Fibroblast of the conjunctiva (primary cell): ENCODE data around the gene AK8.
A peak's percentile ranks its signal among the peaks of the same experiment; 100 is the strongest.

Source experiments
- DNase-seq: peaks from one replicate; pipeline ENCODE4 v3.0.0-alpha.2; 2010; ENCODE audit warnings: low read depth

Gene AK8

DNA sequence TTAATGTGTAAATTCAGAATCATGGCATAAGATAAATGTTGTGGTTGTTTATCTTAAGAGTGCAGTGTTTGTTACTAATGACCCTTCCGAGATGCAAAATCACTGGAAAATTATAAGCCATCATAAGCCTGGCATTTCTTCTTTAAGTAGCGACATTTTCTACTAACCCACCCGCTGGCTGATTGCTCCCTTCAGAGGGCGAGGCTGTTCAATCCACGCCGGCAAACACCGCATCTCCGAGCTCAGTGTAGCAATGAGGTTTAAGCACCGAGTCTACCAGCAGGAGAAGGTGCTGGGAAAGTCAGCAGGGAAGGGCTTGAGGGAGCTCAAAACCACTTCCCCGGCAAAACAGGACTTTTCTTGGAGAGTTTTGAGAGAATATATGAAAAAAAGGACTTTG lies 52.7 kb downstream of the AK8 start:
- DNase-seq: no peak

DNA sequence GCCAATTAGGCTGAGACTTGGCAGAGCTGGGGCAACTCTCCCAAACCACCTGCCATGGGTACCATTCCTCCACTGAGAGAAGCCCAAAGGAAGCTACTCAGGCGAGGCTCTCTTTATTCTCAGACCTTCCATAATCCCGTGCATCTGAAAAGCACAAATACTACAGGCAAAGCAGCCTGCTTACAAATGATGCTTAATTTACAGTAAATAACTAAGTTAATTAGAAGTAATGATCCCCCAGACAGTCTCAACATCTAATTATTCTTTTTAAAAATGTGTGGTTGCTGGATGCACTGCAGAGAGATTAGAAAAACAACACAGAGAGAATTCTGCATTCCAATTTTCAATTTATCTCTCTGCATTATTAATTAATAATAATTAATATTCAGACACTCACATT lies 53.1 kb downstream of the AK8 start:
- no peak for DNase-seq

DNA sequence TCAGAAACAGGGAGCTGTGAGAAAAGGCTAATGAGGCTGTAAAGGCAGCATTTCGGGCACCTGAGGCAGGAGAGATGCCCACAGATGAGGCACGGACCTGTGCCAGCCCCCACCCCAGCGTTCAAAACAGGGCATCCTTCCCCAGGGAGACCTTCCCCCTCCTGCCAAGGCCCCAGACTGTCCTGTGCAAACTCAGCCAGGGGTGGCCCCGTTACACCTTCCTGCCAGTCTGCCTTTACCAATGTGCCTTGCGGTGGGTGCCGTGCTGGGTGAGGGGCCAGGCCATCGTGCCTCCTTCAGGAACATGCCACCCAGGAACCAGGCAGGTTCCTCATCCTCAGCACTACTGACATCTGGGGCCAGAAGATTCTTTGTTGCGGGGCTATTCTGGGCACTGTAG lies 53.9 kb downstream of the AK8 start:
- DNase-seq: no peak

DNA sequence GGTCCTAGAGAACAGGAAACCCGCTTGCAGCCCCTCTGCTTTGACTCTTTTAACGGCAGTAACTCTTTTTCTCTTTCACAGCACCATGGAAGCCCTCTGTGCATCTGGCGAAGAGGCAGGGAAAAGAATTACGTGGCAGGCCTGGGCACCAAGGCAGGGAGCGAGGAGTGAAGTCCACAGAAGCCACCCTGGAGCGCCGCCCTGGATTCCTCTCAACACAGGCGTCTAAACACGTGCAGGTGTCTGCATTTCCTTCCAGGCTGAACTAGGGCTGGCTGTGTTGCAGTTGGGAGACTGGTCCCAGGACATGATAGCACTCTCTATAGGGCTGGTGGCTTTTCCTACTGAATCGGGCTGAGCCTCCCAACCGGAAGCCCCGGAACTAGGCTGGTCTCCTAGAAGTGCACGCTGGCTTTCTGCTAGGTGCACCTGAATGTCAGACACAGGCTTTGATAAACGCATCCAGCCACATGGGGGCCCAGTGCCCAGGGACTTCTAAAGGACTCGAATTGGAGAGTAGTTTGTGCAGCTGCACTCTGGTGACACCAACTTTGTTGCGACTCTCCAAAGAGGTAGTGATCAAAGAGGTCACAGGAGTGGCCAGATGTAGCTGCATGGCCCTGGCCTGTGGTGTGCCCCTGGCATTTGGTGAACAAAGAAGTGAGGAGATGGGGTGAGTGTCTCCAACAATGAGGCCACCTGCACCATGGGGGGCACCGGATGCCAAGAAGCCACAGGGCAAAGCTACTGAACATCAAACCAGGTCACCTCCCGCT lies 54.5 kb downstream of the AK8 start:
- DNase-seq: no peak

DNA sequence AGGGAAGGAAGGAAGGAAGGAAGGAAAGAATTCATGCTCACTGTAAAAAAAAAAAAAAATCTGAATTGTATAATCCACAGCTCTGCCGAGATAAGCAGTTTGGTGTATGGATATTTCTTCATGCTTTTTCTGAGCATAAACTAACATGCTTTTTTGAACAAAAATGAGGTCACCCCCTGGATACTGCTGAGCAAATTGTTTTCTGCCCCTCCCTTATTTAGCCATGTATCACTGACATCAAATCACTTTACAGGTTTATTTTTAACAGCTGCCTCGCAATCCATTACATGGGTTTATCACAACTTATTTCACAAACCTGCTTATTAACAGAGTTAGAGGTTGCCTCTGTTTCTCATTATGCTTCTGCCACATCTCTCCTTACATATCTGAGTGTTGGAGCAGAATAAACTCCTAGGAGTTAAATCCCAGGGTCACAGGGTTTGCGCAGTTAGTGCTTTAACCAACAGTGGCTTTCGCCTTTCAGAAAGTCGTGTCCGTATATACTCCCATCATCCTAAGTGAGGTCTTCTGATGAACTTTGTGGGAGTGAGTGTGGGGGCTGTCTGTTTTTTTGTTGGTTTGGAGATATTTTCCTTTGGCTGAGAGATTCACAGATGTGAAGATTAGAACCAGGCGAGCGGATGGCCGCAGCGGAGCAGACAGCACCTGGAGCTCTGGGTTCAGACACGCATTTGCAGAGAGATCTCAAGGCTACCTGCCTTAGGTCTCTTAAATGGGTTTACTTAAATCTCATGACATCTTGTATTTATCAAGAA lies 57.7 kb downstream of the AK8 start:
- DNase-seq: no peak

DNA sequence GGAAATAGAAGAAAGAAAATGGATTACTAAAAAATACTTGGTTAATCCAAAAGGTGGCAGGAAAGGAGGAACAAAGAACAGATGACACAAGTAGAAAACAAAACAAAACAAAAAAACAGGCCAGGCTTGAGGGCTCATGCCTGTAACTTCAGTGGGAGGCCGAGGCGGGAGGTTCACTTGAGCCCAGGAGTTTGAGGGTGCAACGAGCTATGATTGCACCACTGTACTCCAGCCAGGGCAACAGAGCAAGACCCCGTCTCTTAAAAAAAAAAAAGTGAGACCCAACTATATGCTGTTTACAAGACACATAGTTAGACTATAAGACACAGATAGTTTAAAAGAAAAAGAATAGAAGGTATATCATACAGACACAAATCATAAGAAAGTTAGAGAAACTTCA lies 59.5 kb downstream of the AK8 start:
- DNase-seq: no peak

DNA sequence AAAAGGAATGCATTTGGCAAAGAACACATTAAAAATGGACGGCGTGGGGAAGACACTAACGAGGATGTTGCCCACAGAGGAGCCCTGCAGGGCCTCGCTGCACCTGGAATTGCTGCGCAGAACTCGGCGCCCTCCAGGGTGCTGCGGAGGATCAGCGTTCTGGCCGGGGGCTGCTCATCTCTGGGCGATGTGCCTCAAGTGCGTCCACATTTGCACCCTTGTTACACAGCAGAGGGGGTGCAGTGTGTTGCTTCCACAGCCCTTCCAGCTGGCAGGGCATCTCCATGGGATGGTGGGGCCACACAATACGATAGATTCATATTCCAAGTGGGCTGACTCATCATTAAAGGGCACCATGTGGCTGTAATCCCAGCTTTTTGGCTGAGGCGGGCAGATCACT lies 63.1 kb downstream of the AK8 start:
- no peak for DNase-seq

DNA sequence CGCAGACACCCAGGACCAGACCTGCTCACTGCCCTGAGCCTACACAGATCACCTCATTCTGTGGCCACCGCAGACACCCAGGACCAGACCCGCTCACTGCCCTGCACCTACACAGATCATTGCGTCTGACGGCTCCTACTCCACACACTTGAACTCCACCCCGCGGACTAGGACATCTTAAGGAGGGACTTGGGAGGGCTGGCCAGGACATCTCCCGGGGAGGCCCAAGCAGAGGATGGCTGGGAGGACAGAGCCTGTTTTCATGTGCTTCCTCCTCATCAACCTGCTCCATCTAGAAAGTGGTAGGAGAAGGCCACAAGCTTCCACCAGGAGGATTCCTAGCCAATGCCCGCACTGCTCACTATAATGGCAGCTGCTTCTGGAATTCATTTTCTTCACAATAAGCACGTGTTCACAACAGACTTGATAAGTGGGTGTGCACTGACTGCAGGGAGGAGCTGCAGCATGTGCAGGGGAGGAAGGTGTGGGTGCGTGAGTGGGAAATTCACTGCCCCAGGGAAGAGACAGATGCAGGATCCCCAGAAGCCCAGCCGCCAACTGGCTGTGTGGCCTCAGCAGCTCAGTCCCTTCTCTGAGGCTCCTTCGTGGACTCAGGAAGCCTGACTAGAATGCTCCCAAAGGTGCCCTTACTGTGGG lies 64.8 kb downstream of the AK8 start:
- no peak for DNase-seq

DNA sequence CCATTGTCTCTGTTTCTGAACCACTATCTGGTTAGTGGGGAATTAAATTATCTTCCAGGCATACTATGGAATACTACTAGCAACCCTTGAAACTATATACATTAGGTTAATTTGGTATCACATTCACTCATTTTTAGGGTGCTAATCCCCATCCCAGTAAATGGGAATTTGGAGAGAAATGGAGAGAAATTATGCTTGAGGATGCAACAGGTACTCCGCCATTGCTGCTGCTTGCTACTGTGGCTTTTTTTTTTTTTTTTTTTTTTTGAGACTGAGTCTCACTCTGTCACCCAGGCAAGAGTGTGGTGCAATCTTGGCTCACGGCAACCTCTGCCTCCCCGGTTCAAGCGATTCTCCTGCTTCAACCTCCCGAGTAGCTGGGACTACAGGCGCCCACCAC lies 66.1 kb downstream of the AK8 start:
- no peak for DNase-seq

DNA sequence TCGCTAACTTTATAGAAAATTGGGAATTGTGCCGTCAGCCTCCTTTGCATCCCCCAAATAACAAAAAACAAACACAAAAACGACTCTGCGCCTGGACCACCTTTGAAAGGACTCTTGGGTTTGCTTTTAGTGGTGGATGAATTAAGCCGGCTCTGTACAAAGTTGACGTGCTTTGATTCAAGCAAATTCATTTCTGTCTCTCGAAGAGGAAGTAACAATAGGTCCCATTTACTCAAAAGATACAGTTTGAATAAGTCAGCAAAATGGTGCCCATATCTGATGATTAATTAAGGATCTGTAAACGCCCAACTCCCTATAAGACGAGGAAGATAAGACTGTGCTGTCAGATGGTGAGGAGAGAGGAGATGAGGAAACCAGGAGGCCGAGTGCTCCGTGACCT lies 67.8 kb downstream of the AK8 start:
- DNase-seq: no peak

DNA sequence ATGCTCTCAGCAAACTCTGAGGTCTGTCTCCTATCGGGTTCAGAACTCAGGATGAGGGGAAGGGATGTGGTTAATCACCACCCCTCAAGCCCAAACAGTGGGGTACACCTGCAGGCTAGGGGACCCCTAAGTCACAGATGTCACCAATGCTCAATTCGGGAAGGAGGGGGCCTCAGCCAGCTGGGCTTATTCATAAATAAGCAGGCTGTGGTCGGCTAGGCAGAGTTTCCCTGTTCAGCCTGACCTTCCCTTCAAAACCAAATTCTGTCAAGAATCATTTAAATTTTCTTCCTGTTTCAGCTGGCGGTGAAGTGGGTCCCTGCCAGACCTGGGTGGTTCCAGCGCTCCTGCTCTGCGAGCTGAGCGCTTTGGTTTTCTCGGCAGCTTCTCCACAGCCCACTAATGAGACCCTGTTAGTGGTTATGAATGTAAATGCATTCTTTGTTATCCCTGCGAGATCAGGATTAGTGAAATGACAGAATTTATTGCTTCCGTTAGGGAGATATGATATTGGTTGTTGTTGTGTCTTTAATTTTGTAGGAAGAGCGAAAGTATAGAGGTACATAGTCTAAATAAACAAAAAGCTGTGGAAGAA lies 68.3 kb downstream of the AK8 start:
- DNase-seq: no peak

DNA sequence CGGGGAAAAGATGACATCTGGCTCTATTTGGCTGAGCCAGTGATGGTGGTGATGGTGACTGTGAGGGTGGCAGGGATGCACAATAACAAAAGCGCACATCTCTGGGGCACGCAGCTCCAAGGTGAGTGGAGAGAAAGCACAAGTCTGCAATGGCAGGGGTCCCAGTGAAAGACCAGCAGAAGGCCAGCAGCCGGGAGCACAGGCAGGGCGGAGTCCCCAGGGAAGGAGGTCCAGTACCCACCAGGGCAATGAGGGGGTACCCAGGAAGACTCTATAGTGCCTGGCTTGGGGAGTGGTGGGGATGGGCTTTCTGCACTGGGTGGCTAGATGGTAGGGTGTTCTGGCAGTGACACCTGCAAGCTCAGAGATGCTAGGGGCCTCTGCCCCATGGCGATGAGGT lies 69.4 kb downstream of the AK8 start:
- DNase-seq: no peak

DNA sequence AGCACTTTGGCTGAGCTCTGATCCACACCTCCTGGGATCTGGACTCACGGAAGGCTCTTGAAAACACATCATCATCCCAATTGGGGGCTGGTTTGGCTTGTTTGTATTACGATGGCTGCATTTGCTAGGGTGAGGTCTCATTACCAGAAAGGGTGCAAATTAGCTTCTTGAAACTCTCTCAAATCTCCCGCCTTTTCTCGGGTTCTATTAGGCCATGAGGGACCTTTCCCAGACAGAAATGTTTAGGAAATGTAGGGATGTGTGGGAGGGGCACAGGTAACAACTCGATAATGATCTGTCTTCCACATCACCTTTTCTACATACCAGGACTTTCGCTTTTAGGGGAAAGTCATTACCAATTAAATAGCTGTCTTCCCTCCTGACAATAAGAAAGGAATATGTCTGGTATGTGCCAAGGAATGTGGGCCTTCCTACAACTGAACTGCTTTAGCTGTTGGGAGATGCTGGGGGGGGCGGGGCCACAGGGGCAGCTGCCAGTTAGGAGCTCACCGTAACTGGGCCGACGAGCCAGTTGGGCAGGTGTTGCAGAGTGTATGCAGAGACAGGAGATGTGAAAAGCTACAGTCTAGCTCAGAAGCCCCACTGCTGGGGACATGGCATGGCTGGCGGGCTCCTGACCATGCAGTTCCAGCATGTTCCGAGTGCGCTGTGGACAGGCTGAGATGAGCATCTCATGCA lies 71.2 kb downstream of the AK8 start:
- DNase-seq: no peak

DNA sequence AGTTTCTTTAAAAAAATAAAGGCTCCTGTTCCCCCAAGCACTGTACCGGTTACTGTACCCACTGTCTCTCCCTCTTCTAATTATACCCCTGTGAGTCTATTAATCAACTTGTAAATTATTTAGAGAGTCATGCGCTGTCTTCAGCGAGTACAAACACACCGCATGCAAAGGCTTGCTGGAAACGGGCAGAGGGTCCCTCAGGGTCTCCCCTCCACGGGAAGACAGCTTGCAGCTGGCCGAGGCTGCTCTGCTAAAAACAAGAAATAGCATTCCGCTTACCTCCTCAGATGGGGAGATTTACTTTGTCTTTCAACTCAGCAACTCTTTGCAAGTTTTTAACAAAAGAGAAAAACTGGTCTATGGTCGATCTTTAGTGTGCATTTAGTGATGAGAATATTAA lies 71.8 kb downstream of the AK8 start:
- no peak for DNase-seq

DNA sequence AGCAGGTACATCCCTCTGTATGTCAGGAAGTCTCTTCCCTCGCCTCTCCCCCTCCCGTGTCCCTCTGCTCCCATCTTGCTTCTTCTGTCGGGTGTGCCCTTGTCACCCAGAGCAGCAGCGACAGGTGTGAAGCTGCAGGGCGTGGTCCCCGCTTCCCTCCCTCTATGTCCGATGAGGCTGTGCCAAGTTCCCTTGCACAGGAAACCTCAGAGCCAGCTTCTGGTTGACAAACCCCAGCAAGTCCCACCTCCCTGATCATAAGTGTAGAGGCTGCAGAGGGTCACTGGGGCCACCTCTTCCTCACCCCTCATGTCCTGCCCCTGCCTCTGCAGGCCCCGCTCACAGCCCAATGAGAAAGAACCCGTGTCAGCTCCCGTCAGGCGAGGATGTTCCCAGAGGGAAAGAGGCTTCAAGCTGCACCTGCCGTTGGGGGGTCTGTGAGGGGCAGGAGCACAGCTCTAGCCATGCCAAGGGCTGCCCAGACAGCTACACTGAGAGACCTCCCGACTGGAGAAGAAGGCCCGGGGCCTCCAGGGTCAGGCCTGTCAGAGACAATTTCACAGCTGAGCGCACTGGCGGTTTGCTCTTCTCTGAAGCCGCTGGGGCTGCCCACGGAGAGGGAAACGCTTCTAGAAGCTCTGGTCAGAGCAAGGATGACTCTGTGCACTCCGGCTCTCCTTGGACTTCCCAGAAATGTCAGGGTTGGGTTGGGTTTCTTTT lies 73.3 kb downstream of the AK8 start:
- DNase-seq: no peak

DNA sequence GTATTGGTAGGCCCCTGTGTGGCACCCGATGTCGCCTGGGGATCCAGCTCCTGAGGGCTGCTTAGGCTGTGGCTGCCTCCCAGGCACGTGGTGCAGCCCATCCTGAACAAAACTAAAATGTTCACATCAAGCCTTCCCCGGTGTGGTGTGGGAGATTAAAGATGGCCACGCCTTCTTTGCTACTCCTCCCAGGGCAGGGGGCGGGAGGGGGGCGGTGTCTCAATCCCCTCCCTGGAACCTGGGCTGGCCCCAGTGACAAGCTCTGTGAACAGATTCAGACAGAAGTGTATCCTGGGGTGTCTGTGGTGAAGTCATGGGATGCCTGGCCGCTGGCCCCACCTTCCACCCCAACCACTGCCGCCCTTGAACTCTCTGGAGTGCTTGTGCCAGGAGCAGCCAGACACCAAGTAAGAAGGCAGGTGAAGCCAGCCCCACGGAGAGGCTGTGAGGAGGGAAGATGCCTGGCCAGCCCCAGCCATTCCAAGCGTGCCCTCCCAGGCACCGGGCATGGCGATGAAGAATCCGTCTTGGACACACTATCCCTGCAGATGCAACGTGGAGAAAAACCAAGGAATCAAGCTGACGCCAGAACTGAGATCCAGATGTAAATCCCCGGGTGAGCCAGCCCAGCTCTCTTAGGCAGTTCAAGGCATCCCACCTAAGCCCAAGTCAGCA lies 75.8 kb downstream of the AK8 start:
- no peak for DNase-seq

DNA sequence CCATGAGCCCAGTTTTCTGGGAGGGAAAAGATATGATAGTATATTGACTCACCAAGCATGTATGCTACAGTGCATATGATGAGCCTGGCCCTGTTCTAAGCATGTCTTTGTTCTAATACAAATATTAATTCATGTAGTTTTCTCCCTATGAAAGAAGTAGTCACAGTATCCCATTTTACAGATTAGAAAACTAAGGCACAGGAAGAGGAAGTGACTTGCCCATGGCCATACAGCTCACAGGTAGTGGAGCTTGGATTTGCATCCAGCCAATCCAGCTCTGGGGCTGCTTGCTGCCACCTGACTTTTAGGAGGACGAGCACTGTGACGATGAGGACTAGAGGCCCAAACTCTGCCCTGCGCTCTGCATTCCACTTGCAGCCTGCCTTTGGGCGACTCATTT lies 76.4 kb downstream of the AK8 start:
- no peak for DNase-seq

DNA sequence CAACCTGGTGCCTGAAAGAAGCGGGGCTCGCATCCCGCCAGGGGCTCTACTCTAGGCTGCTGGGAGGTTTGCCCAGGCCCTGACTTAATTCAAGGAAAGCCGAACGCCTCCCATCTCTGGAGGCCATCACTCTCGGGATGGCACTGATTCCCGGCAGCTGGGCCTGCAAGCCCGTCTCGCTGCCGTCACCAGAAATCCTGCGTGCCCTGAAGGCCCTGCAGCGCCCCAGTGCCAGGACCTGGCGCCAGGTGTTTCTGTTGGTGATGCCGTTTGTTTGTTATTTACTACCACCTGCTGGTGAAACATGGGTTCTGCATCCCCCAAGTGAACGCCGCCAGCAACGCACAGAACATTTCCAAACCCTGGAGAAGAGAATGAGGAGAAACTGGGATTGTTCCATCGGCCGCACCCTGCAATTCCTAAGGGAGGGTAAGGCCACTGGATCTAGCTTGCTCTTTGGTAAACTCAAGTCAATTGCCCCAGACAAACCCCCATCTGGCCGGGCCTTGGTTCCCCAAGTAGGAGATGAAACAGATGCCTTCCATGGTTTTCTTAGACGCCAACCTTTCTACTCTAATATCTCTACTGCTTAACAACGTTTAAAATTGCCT lies 77.9 kb downstream of the AK8 start:
- peak; percentile 37 for DNase-seq

DNA sequence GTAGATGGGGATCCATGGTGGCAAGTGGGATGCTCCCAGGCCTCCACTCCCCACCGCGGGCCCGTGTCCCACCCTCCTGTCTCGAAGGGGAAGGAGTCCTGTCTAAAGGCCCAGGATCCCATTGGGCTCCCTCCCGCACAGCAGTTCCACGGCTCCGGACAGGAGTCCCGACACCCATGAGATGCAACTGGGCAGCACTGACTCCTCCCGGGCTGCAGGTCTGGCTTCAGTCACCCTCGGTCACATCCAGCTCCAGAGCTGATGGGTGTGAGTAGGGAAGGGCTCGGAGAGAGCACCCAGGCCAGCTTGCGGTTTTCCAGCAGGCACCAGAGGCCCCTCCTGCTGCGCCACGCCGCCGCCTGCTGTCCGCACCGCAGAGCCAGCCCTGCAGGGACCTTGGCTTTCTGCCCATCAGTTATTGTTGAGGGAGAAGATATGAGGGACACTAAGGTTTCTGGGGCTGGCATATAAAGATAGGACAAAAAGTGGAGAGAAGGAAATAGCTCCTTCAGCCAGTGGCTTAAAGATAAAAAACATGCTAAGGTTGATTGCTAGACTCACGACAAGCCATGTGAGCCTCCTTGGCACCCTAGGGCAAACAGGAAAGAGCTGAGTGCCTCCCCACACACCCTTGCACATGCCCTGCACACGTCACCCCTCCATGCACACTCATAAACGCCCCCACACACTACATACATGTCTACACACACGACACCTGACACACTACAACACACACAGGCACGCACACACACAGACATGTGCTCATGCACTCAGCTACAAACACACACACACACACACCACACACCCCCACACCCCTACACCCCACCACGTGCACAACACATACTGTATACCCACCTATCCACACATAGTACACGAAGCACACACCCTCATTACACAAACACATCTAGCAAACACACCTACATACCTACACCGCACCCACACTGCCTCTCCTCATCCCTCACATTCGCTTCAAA lies 79.0 kb downstream of the AK8 start:
- DNase-seq: no peak
